ENCODE measurements around the gene KLK6. TPM values are rescaled to one million over a fixed set of nuclear protein-coding genes. Genes with fewer than 3 reads are reported as not detected.

Gene KLK6
- polyA plus RNA-seq (ENCODE audit: insufficient read length in 4 of 4): 10 to 100 TPM; 30.9 to 45.1 (median 35.1) TPM

DNA sequence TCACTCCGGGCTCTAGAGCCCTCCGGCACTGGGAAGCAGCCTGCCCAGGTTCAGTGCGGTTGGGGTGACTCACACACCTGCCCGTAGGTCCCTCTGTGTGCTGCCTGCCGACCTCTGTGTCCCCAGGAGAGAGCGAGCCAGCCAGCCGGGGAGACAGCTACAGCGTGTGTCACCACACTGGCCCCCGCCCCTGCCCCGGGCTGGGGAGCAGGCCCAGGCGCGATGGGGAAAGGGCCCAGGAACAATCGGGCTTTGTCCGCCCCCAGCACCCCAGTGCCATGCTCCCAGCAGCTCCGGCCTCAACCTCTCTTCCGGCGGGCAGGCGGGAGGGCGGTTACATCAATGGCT lies at the start of gene KLK6:
KLK6 (minus strand) TSS at position 179 of the 348 bp plus-strand sequence. CDS start 1,487 bp downstream, outside the sequence.
- DNase-seq (ENCODE audit: low read depth in 4 of 4, low spot score in 2 of 4): no peak

DNA sequence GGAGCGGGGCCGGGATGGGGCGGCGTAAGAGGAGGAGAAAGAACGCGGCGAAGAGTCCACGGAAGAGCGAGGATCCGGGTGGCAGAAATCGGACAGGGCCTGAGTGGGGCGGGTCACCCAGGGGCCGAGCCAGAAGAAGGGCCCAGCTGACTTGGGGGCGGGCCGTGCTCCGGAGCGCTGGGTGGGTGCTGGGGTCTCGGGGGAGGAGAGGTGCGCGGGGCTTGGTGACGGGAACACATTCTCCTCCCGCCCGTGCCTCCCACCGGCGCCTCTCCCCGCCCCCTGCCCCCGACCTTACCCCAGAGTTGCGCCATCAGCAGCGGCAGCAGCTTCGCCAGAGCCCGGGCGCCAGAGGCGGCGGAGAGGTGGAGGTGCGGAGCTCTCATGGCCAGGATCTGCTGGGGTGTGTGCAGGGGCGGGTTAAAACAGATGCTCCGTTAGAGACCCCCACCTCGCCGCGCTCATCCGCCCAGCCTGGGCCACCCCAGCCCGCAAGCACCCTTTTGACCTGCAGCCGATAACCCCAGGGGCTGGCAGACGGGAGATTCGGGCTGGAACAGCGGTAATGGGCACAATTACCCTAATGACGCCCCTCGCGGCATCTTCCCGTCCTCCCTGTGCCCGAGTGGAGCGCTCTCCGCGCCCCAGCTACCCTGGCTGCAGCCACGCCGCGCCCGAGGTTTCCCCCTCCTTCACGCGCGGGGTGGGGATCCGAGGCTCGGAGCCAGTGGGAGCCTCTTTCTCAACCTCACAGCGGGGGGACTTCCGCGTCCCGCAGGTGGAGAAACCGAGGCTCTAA lies 49.6 kb upstream of the KLK6 start:
- no peak for DNase-seq (ENCODE audit: low read depth in 4 of 4, low spot score in 2 of 4)

DNA sequence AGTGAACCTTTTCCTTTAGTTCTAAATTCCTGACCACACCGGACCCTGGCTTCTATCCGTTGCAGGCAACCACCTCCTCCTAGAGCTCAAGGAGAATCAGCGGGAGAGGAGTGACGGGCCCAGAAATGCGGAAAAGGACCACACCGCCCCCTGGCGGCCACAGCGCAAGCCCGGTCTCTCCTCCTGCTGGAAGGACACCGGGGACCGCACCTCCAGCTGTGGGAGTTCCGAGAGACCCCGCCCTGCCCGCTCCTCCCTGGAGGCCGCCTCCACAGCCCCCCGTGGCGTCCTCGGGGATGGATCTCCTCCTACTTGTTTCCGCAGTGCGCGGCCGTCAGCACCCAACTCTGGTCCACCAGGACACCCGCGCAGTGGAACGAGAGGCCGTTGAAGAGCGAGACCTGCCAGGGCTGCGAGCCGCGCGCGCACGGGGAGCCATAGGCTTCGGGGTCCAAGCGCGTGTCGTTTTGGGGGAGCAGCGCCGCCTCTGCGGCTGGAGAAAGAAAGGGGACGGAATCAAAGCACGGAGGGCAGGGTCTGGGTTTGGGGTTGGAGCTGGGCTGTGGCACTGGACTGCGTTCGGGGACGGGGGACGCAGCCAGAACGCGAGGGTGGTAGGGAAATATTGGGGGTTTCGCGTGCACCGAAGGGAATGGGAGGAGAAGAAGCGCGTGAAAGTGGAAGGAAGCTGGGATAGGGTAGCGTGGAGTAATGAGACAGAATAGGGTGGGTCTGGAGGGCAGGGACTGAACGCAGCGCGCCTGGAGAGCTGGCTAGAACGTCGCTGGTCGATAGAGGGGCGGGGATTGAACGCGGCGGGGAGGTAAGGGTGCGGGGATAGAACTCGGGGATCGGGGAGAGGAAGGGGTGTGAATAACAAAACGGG lies 47.6 kb upstream of the KLK6 start:
- peak in 1 of 4 donors; percentile 32 for DNase-seq (ENCODE audit: low read depth in 4 of 4, low spot score in 2 of 4)

DNA sequence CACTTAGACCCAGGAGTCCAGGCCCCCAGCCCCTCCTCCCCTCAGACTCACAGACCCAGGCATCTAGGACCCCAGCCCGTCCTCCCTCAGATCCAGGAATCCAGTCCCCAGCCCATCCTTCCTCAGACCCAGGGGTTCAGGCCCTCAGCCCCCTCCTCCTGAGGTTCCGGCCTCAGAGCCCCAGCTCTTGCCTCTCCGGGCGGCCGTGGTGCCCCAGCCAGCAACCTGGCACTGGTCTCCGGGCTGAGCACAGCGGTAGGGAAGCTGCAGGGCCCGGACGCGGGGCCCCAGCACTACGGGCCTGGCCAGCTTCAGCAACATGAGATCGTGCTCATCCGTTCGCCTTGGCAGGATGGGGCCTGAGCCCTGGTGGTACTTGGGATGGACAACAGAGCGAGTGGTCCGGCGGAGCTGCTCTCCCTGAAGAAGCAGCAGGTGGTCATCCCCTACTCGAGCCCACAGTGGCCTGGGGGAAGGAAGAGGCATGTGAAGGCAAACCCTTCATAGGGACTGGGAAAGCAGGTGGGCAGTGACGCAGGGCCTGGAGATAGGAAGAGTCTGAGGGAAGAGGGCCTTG lies 46.4 kb upstream of the KLK6 start:
- no peak for DNase-seq (ENCODE audit: low read depth in 4 of 4, low spot score in 2 of 4)

- no peak for DNase-seq (ENCODE audit: low read depth in 4 of 4, low spot score in 2 of 4)
Observed at GRCh38 chr19:51014242-51014641, 44.9 kb upstream of the KLK6 start.

- no peak for DNase-seq (ENCODE audit: low read depth in 4 of 4, low spot score in 2 of 4)
Observed at GRCh38 chr19:51012661-51013190, 43.3 kb upstream of the KLK6 start.

DNA sequence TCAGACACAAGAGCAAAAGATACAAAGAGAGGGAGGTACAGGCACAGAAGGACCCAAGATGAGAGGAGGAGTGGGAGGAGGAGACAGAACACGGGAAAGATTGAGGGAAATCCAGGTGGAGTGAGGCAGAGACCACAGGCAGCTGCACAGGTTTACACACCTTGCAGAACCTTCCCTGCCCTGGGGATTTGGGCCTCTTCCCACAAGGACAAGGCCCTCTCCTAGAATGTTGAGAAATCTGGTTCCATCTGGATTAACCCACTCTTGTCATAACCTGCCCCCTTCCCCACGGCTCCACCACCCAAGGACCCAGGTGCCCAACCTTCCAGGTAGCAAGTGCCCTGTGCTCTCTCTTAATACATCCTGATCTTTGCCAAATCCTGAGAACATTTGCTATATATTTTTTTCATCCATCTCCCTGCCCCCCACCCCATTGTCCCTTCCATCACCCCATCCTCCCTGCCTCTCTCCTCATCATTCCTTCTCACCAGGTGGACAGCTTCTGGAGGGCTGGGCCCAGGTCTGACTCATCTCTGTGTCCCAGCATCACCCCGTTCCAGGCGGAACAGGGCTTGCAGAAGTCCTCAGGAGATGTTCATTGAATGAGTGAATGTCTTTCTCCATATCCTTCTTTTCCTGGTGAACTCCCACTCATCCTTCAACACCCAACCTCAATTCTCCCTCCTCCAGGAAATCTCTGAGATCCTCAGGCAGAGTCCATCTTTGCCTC lies 40.8 kb upstream of the KLK6 start:
- DNase-seq (ENCODE audit: low read depth in 4 of 4, low spot score in 2 of 4): no peak

GRCh38 chr19:51009061-51009891 lies 39.9 kb upstream of the KLK6 start:
- DNase-seq (ENCODE audit: low read depth in 4 of 4, low spot score in 2 of 4): no peak

DNA sequence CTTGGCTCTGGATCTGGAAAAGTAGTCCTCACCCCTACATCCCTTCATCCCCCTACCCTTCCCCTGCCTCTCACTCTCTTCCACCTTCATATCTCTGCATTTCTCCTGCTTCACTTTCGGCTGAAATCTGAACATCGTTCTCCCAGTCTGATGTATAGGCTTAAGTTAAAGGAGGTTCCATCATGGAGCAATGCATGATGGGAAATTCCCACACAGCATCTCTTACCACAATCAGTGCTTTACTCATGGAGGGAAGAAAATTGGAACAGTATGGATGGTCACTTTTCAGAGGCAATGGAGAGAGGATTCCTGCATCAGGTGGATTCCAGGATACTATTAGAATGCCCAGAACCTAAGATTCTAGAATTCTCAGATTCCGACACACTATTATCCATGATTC lies 38.1 kb upstream of the KLK6 start:
- DNase-seq (ENCODE audit: low read depth in 4 of 4, low spot score in 2 of 4): no peak

GRCh38 chr19:51006406-51006805 lies 37.0 kb upstream of the KLK6 start:
- DNase-seq (ENCODE audit: low read depth in 4 of 4, low spot score in 2 of 4): no peak

- no peak for DNase-seq (ENCODE audit: low read depth in 4 of 4, low spot score in 2 of 4)
Observed at GRCh38 chr19:51005248-51005647, 35.9 kb upstream of the KLK6 start.

GRCh38 chr19:51003316-51003715 lies 33.9 kb upstream of the KLK6 start:
- no peak for DNase-seq (ENCODE audit: low read depth in 4 of 4, low spot score in 2 of 4)

GRCh38 chr19:51002542-51003311 lies 33.3 kb upstream of the KLK6 start:
- no peak for DNase-seq (ENCODE audit: low read depth in 4 of 4, low spot score in 2 of 4)

- DNase-seq (ENCODE audit: low read depth in 4 of 4, low spot score in 2 of 4): peak in 1 of 4 donors; percentile 44
Observed at GRCh38 chr19:51002089-51002532, 32.7 kb upstream of the KLK6 start.

GRCh38 chr19:51001515-51001914 lies 32.1 kb upstream of the KLK6 start, which contains the start of gene KLK8:
KLK8 (minus strand) TSS chr19:51001604; CDS start chr19:51001167, 437 bp downstream.
- no peak for DNase-seq (ENCODE audit: low read depth in 4 of 4, low spot score in 2 of 4)

DNA sequence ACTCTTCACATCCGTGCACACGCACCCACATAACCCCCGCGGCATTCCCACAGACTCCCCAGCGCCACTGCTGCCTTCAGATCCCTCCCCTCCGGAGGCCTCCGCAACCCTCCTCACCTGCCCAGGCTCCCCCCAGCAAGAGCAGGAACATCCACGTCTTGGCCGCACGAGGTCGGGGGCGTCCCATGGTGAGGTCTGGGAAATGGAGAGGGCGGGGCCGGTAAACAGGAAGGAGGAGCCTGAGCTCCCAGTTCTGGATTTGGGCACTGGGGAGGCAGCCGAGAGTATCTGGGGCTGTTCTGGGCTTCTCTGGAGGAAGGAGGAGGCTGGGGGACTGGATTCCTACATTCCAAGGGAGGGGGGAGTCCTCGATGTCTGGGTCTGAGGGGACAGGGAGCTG lies 31.6 kb upstream of the KLK6 start:
- DNase-seq (ENCODE audit: low read depth in 4 of 4, low spot score in 2 of 4): no peak

DNA sequence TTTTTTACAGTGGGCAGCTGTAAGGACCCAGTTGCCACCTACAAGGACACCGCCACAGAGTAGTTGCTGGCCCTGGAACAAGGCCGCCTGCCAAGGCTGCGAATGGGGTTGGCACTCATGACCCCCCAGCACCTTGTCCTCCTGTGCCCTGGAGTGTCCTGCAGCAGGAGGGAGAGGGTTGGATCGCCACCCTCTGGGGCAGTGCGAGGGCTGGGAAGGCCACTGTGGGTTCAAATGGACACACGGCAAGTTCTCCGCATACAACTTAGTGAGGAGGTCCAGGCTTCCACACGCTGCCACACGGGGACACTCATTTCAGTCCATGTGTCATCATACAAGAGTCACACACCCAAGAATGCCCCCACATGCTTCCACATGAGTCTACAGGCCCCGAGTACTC lies 31.0 kb upstream of the KLK6 start:
- no peak for DNase-seq (ENCODE audit: low read depth in 4 of 4, low spot score in 2 of 4)

GRCh38 chr19:50998686-50999085 lies 29.3 kb upstream of the KLK6 start:
- DNase-seq (ENCODE audit: low read depth in 4 of 4, low spot score in 2 of 4): no peak

GRCh38 chr19:50998061-50998460 lies 28.7 kb upstream of the KLK6 start:
- no peak for DNase-seq (ENCODE audit: low read depth in 4 of 4, low spot score in 2 of 4)

All from left renal cortex interstitium (tissue), 4 donors.